Raji (cell line): Measurements from ENCODE around the gene TFG.

Experiments
- POLR2A ChIP-seq: IDR thresholded peaks from 2 replicates; pipeline ENCODE4 v1.6.1; 2011; ENCODE audit warnings: low read depth, low read length, control low read depth; ENCODE audit not compliant: insufficient read depth

The TFG gene

GRCh38 chr3:100708989-100709841 lies at the start of gene TFG:
Gene TFG, plus strand, starts transcription at chr3:100709494. Its CDS starts 4,192 bp downstream, at chr3:100713686.
- peak; percentile 46 for TF ChIP-seq POLR2A

- no peak for TF ChIP-seq POLR2A
These were observed 47.0 kb upstream of the TFG start for GRCh38 chr3:100662113-100662823.

- TF ChIP-seq POLR2A = no peak
These were observed 44.1 kb upstream of the TFG start for GRCh38 chr3:100665230-100665629.

- TF ChIP-seq POLR2A = no peak
These were observed 27.8 kb upstream of the TFG start for GRCh38 chr3:100681496-100681895.

GRCh38 chr3:100682056-100682853 lies 27.0 kb upstream of the TFG start:
- TF ChIP-seq POLR2A = no peak

GRCh38 chr3:100682854-100683760 lies 26.2 kb upstream of the TFG start:
- TF ChIP-seq POLR2A = no peak

GRCh38 chr3:100693225-100693624 lies 16.1 kb upstream of the TFG start:
- TF ChIP-seq POLR2A = no peak

- TF ChIP-seq POLR2A = no peak
These were observed 13.6 kb upstream of the TFG start for GRCh38 chr3:100695696-100696095.

- TF ChIP-seq POLR2A = no peak
These were observed 13.1 kb upstream of the TFG start for GRCh38 chr3:100696161-100696560.

- no peak for TF ChIP-seq POLR2A
These were observed 12.1 kb upstream of the TFG start for GRCh38 chr3:100697172-100697571.

- TF ChIP-seq POLR2A = no peak
These were observed 11.5 kb upstream of the TFG start for GRCh38 chr3:100697723-100698285.

- no peak for TF ChIP-seq POLR2A
These were observed 10.6 kb upstream of the TFG start for GRCh38 chr3:100698736-100699135.

GRCh38 chr3:100700708-100701107 lies 8.6 kb upstream of the TFG start:
- no peak for TF ChIP-seq POLR2A
